Sigmoid colon (tissue), 4 donors: ENCODE data around the gene TRERF1.

Experiments used
- POLR2A ChIP-seq, 2 donors: fragments of 450-650 bp; IDR thresholded peaks; one replicate each; pipeline ENCODE4 v1.6.1; 2016; ENCODE audit warnings: antibody characterized with exemption in 2 of 2, mild to moderate bottlenecking in 2 of 2, moderate library complexity in 2 of 2
- POLR2AphosphoS5 ChIP-seq, 4 donors: sonication (generic); formaldehyde crosslinking; IDR thresholded peaks; one replicate each; pipeline ENCODE4 v1.6.1; 2017; ENCODE audit warnings: antibody characterized with exemption in 4 of 4
- TF ChIP-seq, protein P1 (sequence below), 4 experiments: fragments of 450-650 bp in 3 of 4; fragments of 200-600 bp in 1 of 4; IDR thresholded peaks; one replicate each; pipeline ENCODE4 v1.5.1; 2016 to 2019; ENCODE audit warnings: antibody characterized with exemption in 4 of 4, mild to moderate bottlenecking in 3 of 4, moderate library complexity in 2 of 4

DNA sequence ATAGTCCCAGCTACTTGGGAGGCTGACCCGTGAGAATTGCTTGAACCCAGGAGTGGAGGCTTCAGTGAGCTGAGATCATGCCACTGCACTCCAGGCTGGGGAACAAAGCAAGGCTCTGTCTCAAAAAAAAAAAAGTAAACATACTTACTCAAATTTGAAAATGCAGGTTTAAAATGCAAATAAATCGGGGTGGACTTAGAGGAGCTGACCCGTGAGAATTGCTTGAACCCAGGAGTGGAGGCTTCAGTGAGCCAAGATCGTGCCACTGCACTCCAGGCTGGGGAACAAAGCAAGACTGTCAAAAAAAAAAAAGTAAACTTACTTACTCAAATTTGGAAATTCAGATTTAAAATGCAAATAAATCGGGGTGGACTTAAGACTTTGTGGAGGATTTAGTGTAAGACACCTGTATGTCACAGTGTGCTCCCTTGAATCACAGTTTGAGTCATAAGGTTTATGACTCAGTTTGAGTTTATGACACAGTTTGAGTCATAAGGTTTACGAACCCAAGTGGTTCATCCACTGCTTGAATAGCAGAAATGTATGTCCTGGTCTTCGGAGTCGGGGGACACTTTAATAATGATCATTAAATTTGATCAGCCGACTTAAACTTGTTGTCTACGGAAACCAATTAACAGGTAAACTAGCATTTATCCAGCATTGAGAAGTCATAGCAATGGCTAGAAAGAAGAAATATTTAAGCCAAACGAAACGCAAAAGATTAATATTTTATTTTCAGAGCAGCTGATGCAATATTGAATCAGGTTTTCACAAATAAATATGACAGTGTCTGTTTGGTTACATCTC is 227.3 kb downstream of the TRERF1 start:
- TF ChIP-seq, protein P1, sequence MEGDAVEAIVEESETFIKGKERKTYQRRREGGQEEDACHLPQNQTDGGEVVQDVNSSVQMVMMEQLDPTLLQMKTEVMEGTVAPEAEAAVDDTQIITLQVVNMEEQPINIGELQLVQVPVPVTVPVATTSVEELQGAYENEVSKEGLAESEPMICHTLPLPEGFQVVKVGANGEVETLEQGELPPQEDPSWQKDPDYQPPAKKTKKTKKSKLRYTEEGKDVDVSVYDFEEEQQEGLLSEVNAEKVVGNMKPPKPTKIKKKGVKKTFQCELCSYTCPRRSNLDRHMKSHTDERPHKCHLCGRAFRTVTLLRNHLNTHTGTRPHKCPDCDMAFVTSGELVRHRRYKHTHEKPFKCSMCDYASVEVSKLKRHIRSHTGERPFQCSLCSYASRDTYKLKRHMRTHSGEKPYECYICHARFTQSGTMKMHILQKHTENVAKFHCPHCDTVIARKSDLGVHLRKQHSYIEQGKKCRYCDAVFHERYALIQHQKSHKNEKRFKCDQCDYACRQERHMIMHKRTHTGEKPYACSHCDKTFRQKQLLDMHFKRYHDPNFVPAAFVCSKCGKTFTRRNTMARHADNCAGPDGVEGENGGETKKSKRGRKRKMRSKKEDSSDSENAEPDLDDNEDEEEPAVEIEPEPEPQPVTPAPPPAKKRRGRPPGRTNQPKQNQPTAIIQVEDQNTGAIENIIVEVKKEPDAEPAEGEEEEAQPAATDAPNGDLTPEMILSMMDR (IDR thresholded peaks at IDR 0.05) = no peak
- TF ChIP-seq POLR2A (IDR thresholded peaks at IDR 0.05) = no peak
- no peak for TF ChIP-seq POLR2AphosphoS5 (IDR thresholded peaks at IDR 0.05)
